Ectodermal cell (in vitro differentiated cells): ENCODE measurements around the gene TRAPPC3. TPM values are rescaled to one million over a fixed set of nuclear protein-coding genes. Genes with fewer than 3 reads are reported as not detected.
A peak's percentile ranks its signal among the peaks of the same experiment; 100 is the strongest.
"Not testable (repeated sequence)": the region's sequence is repeated elsewhere in the genome, so short reads cannot be mapped to it uniquely, and the experiment has no call there.

Experiments used
- H3K27ac ChIP-seq: 2 replicates; pipeline ENCODE4 v1.7.0; 2013; ENCODE audit warnings: mild to moderate bottlenecking, low read depth, low read length; ENCODE audit not compliant: insufficient read depth, poor library complexity, severe bottlenecking
- H3K27me3 ChIP-seq: 2 replicates; pipeline ENCODE4 v1.7.0; 2013; ENCODE audit warnings: mild to moderate bottlenecking, low read length; ENCODE audit not compliant: insufficient read depth, control insufficient read depth, poor library complexity, severe bottlenecking
- H3K36me3 ChIP-seq: one replicate; pipeline ENCODE4 v1.7.0; 2013; ENCODE audit warnings: low read length; ENCODE audit not compliant: control insufficient read depth, insufficient read depth
- H3K4me1 ChIP-seq: one replicate; pipeline ENCODE4 v1.7.0; 2013; ENCODE audit warnings: low read length; ENCODE audit not compliant: control insufficient read depth, insufficient read depth
- H3K4me3 ChIP-seq: 2 replicates; pipeline ENCODE4 v1.7.0; 2013; ENCODE audit warnings: low read depth, low read length, control low read depth; ENCODE audit not compliant: insufficient read depth
- H3K9me3 ChIP-seq: 2 replicates; pipeline ENCODE4 v1.7.0; 2013; ENCODE audit warnings: mild to moderate bottlenecking, low read length, moderate library complexity; ENCODE audit not compliant: control insufficient read depth
- WGBS, 2 experiments: methylation state at CpG; one replicate each; pipeline ENCODE4 v1.1.7; 2013; ENCODE audit warnings: missing lambda C conversion rate in 2 of 2; 5-methylcytosine and 5-hydroxymethylcytosine counted together
- polyA plus RNA-seq, 4 experiments: library from polyadenylated mRNA; stranded (reverse); fragments of 50-300 nt; gene quantifications; one replicate each; pipeline ENCODE4 v1.2.3, GENCODE V29; 2013

The TRAPPC3 gene
- polyA plus RNA-seq (2013, experiment 1 of 4): 63.7 TPM
- polyA plus RNA-seq (2013, experiment 2 of 4): 64.2 TPM
- polyA plus RNA-seq (2013, experiment 3 of 4): 59.8 TPM
- polyA plus RNA-seq (2013, experiment 4 of 4): 68.0 TPM

- H3K4me3 ChIP-seq: peak within 1 kb of the TSS; percentile 77
- 1% methylated on average over 62 of the region's 62 CpGs for WGBS, 2 experiments
- peaks cover 16% of the 10 kb centered on the region for H3K27me3 ChIP-seq
- H3K9me3 ChIP-seq: no peaks in the 10 kb centered on the region
- peak within 1 kb of the TSS; percentile 82 for H3K27ac ChIP-seq
- H3K36me3 ChIP-seq: no peaks in the 10 kb centered on the region
- peaks cover 39% of the 10 kb centered on the region for H3K4me1 ChIP-seq
These were observed at the start of gene TRAPPC3 for GRCh38 chr1:36149237-36149972. TSS of gene TRAPPC3 (minus strand) at chr1:36149486. CDS start at chr1:36149378, 108 bp downstream.

GRCh38 chr1:36198641-36199040 is 49.4 kb upstream of the TRAPPC3 start:
- H3K4me3 ChIP-seq: no peak overlapping the region
- WGBS, 2 experiments: 88 to 96% methylated on average over 5 of the region's 5 CpGs
- H3K9me3 ChIP-seq: no peaks in the 10 kb centered on the region
- H3K4me1 ChIP-seq: peaks cover 5% of the 10 kb centered on the region
- no peaks in the 10 kb centered on the region for H3K27me3 ChIP-seq
- no peaks in the 10 kb centered on the region for H3K36me3 ChIP-seq
- no peak overlapping the region for H3K27ac ChIP-seq

- not testable (repeated sequence) for H3K36me3 ChIP-seq, H3K4me1 ChIP-seq, H3K9me3 ChIP-seq, H3K4me3 ChIP-seq, H3K27ac ChIP-seq, H3K27me3 ChIP-seq
- WGBS, 2 experiments: 93% methylated on average over 12 of the region's 12 CpGs
These were observed 47.5 kb upstream of the TRAPPC3 start for GRCh38 chr1:36196805-36197204.

- no peak overlapping the region for H3K4me3 ChIP-seq
- WGBS, 2 experiments: 5% methylated on average over 9 of the region's 9 CpGs
These were observed 38.7 kb upstream of the TRAPPC3 start for GRCh38 chr1:36187800-36188593.

GRCh38 chr1:36183309-36183856 is 34.1 kb upstream of the TRAPPC3 start:
- H3K27me3 ChIP-seq: no peaks in the 10 kb centered on the region
- H3K4me1 ChIP-seq: peaks cover 8% of the 10 kb centered on the region
- 89 to 95% methylated on average over 2 of the region's 2 CpGs for WGBS, 2 experiments
- no peak overlapping the region for H3K4me3 ChIP-seq
- H3K27ac ChIP-seq: no peak overlapping the region
- peaks cover 21% of the 10 kb centered on the region for H3K36me3 ChIP-seq
- H3K9me3 ChIP-seq: no peaks in the 10 kb centered on the region

More at GRCh38 chr1:36187800-36188593, 38.7 kb upstream of the TRAPPC3 start:
- peak overlapping the region; percentile 61 for H3K27ac ChIP-seq
- H3K27me3 ChIP-seq: no peaks in the 10 kb centered on the region
- H3K36me3 ChIP-seq: no peaks in the 10 kb centered on the region
- peaks cover 4% of the 10 kb centered on the region for H3K4me1 ChIP-seq
- no peaks in the 10 kb centered on the region for H3K9me3 ChIP-seq

GRCh38 chr1:36182734-36183133 is 33.4 kb upstream of the TRAPPC3 start:
- H3K27me3 ChIP-seq: no peaks in the 10 kb centered on the region
- peaks cover 13% of the 10 kb centered on the region for H3K4me1 ChIP-seq
- peaks cover 21% of the 10 kb centered on the region for H3K36me3 ChIP-seq
- H3K4me3 ChIP-seq: no peak overlapping the region
- 52 to 75% methylated on average over 2 of the region's 2 CpGs for WGBS, 2 experiments
- H3K27ac ChIP-seq: no peak overlapping the region
- no peaks in the 10 kb centered on the region for H3K9me3 ChIP-seq

- no peaks in the 10 kb centered on the region for H3K9me3 ChIP-seq
- H3K27me3 ChIP-seq: no peaks in the 10 kb centered on the region
- H3K4me3 ChIP-seq: no peak overlapping the region
- no peak overlapping the region for H3K27ac ChIP-seq
- 79 to 80% methylated on average over 19 of the region's 19 CpGs for WGBS, 2 experiments
- peaks cover 12% of the 10 kb centered on the region for H3K4me1 ChIP-seq
- H3K36me3 ChIP-seq: peaks cover 37% of the 10 kb centered on the region
These were observed 29.9 kb upstream of the TRAPPC3 start for GRCh38 chr1:36179220-36179600.

GRCh38 chr1:36178471-36179219 is 29.4 kb upstream of the TRAPPC3 start:
- WGBS, 2 experiments: 21 to 26% methylated on average over 62 of the region's 62 CpGs

GRCh38 chr1:36177589-36178431 is 28.5 kb upstream of the TRAPPC3 start:
- Histone ChIP-seq H3K27me3 (no peaks in the 10 kb centered on the region), H3K4me3 (no peak overlapping the region), H3K27ac (no peak overlapping the region), H3K4me1 (peaks cover 12% of the 10 kb centered on the region), H3K36me3 (peaks cover 49% of the 10 kb centered on the region), H3K9me3 (no peaks in the 10 kb centered on the region)
- WGBS, 2 experiments: 45 to 53% methylated on average over 32 of the region's 33 CpGs

More at GRCh38 chr1:36178471-36179219, 29.4 kb upstream of the TRAPPC3 start:
- H3K27me3 ChIP-seq: no peaks in the 10 kb centered on the region
- H3K36me3 ChIP-seq: peaks cover 42% of the 10 kb centered on the region
- no peak overlapping the region for H3K4me3 ChIP-seq
- H3K4me1 ChIP-seq: peaks cover 12% of the 10 kb centered on the region
- peak overlapping the region; percentile 30 for H3K27ac ChIP-seq
- H3K9me3 ChIP-seq: no peaks in the 10 kb centered on the region
